WTC11 (cell line): Measurements from ENCODE around the gene SFT2D1. TPM values are rescaled to one million over a fixed set of nuclear protein-coding genes. Genes with fewer than 3 reads are reported as not detected.
A peak's percentile ranks its signal among the peaks of the same experiment; 100 is the strongest.

Source experiments
- ATAC-seq: fragments of 200-7000 bp; cut with Tn5 transposase; 2 replicates; pipeline ENCODE4 v1.10.0; 2021; ENCODE audit warnings: mild to moderate bottlenecking, moderate library complexity
- CTCF ChIA-PET: fragments of 300-600 bp; sonication (Branson Sonifier 250); formaldehyde crosslinking; loops from one replicate; lab custom pipeline; 2021; ENCODE audit warnings: antibody characterized with exemption; lab: Charles Lee
- POLR2A ChIA-PET: fragments of 350-600 bp; sonication (Branson Sonifier 250); formaldehyde crosslinking; loops from one replicate; lab custom pipeline; 2021; ENCODE audit warnings: antibody characterized with exemption; lab: Charles Lee
- DNase-seq: peaks from one replicate; pipeline ENCODE4 v3.0.0; 2021; ENCODE audit warnings: low spot score
- H3K27ac Mint-ChIP-seq: 2 replicates; pipeline ENCODE4 v1.8.0; 2021; ENCODE audit warnings: mixed read lengths
- H3K27me3 Mint-ChIP-seq: 2 replicates; pipeline ENCODE4 v1.8.0; 2021; ENCODE audit warnings: low read depth, mild to moderate bottlenecking, moderate library complexity, mixed read lengths
- H3K36me3 Mint-ChIP-seq: 2 replicates; pipeline ENCODE4 v1.8.0; 2021; ENCODE audit warnings: mixed read lengths
- H3K4me1 Mint-ChIP-seq: 2 replicates; pipeline ENCODE4 v1.8.0; 2022; ENCODE audit warnings: mixed read lengths
- H3K4me3 Mint-ChIP-seq: 2 replicates; pipeline ENCODE4 v1.8.0; 2021; ENCODE audit warnings: mild to moderate bottlenecking, moderate library complexity, mixed read lengths
- H3K9me3 Mint-ChIP-seq: 2 replicates; pipeline ENCODE4 v1.8.0; 2021; ENCODE audit warnings: mixed read lengths
- GTF2I ChIP-seq: fragments of 250-450 bp; sonication (Bioruptor Pico); conservative IDR thresholded peaks from 2 replicates; pipeline ENCODE4 v1.4.0; 2021; ENCODE audit warnings: mild to moderate bottlenecking
- MAX ChIP-seq: sonication (generic); formaldehyde crosslinking; IDR thresholded peaks from 2 replicates; pipeline ENCODE4 v1.8.0; 2022; ENCODE audit warnings: mild to moderate bottlenecking, missing genetic modification reagents
- NFYB ChIP-seq: sonication (generic); formaldehyde crosslinking; conservative IDR thresholded peaks from 2 replicates; pipeline ENCODE4 v1.8.0; 2022; ENCODE audit warnings: low read depth, missing genetic modification reagents
- OVOL2 ChIP-seq: fragments of 250-450 bp; sonication (Bioruptor Pico); IDR thresholded peaks from 2 replicates; pipeline ENCODE4 v1.9.0; 2021; ENCODE audit warnings: mild to moderate bottlenecking, borderline replicate concordance
- PREB ChIP-seq: sonication (generic); formaldehyde crosslinking; IDR thresholded peaks from 2 replicates; pipeline ENCODE4 v1.8.1; 2022; ENCODE audit warnings: mild to moderate bottlenecking, missing genetic modification reagents, moderate library complexity, borderline replicate concordance
- RORB ChIP-seq: fragments of 250-450 bp; sonication (Bioruptor Pico); IDR thresholded peaks from 2 replicates; pipeline ENCODE4 v1.9.0; 2021; ENCODE audit warnings: mild to moderate bottlenecking
- SMAD3 ChIP-seq: sonication (generic); formaldehyde crosslinking; IDR thresholded peaks from 2 replicates; pipeline ENCODE4 v1.8.0; 2022; ENCODE audit warnings: missing genetic modification reagents, mild to moderate bottlenecking, borderline replicate concordance
- SMAD4 ChIP-seq: sonication (generic); formaldehyde crosslinking; IDR thresholded peaks from 2 replicates; pipeline ENCODE4 v1.8.0; 2022; ENCODE audit warnings: mild to moderate bottlenecking, missing genetic modification reagents
- SOX15 ChIP-seq: fragments of 250-450 bp; sonication (Bioruptor Pico); IDR thresholded peaks from 2 replicates; pipeline ENCODE4 v1.9.0; 2021; ENCODE audit warnings: mild to moderate bottlenecking
- ZNF121 ChIP-seq: sonication (generic); formaldehyde crosslinking; IDR thresholded peaks from 2 replicates; pipeline ENCODE4 v1.8.0; 2023; ENCODE audit warnings: missing genetic modification reagents
- ZNF138 ChIP-seq: sonication (generic); formaldehyde crosslinking; conservative IDR thresholded peaks from 2 replicates; pipeline ENCODE4 v1.8.1; 2022; ENCODE audit warnings: mild to moderate bottlenecking, moderate library complexity, missing genetic modification reagents
- ZNF317 ChIP-seq: sonication (generic); formaldehyde crosslinking; IDR thresholded peaks from 2 replicates; pipeline ENCODE4 v1.8.1; 2023; ENCODE audit warnings: low read depth, mild to moderate bottlenecking, moderate library complexity, missing genetic modification reagents, borderline replicate concordance
- total RNA-seq: library from RNA; stranded (reverse); gene quantifications from 3 replicates; pipeline ENCODE4 v1.2.3, GENCODE V29; 2021
- TF ChIP-seq, protein P1 (sequence below): sonication (generic); formaldehyde crosslinking; IDR thresholded peaks from 2 replicates; pipeline ENCODE4 v1.8.0; 2022; ENCODE audit warnings: mild to moderate bottlenecking, missing genetic modification reagents
- TF ChIP-seq, protein P2 (sequence below): sonication (generic); formaldehyde crosslinking; IDR thresholded peaks from 2 replicates; pipeline ENCODE4 v1.8.0; 2023; ENCODE audit warnings: missing genetic modification reagents
- TF ChIP-seq, protein P3 (sequence below): sonication (generic); formaldehyde crosslinking; conservative IDR thresholded peaks from 2 replicates; pipeline ENCODE4 v1.8.1; 2023; ENCODE audit warnings: mild to moderate bottlenecking, low read depth, missing genetic modification reagents, moderate library complexity
- TF ChIP-seq, protein P4 (sequence below): sonication (generic); formaldehyde crosslinking; IDR thresholded peaks from 2 replicates; pipeline ENCODE4 v1.8.0; 2023; ENCODE audit warnings: missing genetic modification reagents, mild to moderate bottlenecking, borderline replicate concordance

Gene SFT2D1
- total RNA-seq, 1 experiment from 2014 or later = 53.1 TPM

DNA sequence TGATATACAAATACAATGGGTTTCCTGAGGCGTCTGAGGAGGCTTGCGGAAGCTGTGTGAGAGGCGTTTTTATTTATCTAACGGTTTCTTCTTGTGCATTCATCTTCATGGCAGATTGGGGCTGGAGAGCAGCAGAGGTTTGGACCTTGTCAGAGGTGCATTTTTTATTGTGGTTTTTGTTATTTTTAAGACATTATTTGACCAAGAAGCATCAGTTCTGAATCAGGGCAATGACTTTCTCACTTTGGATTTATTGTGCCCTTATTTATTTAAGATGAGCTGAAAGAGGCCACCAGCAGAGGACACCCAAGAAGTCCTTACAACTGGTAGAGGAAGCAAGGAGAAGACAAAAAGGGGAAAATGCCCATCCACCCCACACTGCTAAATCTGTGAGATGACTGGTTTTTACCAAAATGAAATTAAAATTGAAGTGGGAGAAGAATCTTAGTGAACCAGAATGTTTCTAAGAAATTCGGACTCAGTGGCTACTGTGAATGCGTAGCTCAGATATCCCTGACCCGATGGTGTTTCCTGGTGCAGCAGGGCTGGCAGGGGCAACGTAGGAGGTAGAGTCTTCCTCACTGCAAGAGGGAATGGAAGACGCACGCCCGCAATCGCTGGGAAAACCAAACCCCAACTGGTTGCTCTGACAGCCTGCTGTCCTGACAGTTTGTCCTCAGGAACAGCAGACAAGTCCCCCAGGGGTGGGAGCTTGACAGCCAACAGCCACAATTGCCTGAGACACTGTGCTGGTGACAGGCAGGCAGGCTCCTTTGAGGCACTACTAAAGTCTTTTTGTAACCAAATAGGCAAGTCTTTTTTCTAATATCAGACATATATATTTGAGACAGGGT is 48.4 kb downstream of the SFT2D1 start:
- Mint-ChIP-seq H3K27me3 (peaks cover 10% of the 10 kb centered on the region), H3K36me3 (peaks cover 14% of the 10 kb centered on the region), H3K4me1 (no peaks in the 10 kb centered on the region), H3K4me3 (no peak overlapping the region), H3K27ac (no peak overlapping the region), H3K9me3 (peaks cover 37% of the 10 kb centered on the region)
- ChIA-PET CTCF (interaction anchor here (1.3 kb wide), 1 partner anchor 19 kb away, joined by 5 read pairs; no protein-coding TSS in a partner anchor), POLR2A (no interaction called here)
- DNase-seq (no peak), ATAC-seq (no peak)
- TF ChIP-seq SMAD4 (CRISPR knock-in tag) = no peak
- TF ChIP-seq MAX (CRISPR knock-in tag) = no peak
- TF ChIP-seq NFYB (CRISPR knock-in tag) = no peak
- TF ChIP-seq, all 79 proteins: peak for 0

DNA sequence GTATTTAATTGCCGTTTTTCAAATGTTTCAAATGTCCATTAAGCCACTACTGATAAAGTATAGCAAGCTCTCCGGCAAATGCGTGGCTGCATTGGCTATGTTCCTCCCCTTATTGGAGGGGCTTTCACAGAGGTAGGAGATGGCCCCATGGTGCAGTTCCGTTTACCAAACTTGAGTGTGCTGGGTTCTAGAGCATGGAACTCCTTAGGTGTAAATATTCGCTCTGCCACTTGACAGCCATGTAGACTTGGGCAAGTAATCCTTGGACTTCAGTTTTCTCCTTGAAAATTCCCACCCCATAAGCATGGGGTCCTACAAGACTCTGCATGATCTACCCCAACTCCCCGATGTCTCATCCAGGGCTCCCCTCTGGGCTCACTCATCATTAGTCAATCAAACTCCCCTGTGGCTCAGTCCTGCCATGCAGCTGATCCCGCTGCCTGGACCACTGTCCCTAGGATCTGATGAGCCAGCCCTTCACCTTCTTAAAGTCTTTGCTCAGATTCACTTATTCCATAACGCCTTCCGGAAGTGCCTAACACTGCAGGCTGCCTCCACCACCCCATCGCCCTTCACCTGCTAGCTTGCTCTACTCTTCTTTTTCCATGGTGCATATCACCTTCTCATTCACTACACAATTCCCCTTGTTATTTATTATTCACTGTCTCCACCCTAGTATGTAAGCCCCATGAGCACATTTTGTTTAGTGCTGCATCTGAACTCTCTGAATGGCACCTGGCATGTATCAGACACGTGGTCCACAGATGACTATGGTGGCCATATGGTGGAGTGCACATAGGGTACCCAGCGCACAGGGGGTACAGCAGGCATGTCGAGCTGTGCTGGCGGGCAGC is 52.9 kb downstream of the SFT2D1 start:
- Mint-ChIP-seq H3K4me1 (peaks cover 5% of the 10 kb centered on the region; the same call in 1 of the 2 replicates), H3K9me3 (peaks cover 9% of the 10 kb centered on the region), H3K4me3 (no peak overlapping the region), H3K27me3 (peaks cover 7% of the 10 kb centered on the region), H3K36me3 (no peaks in the 10 kb centered on the region), H3K27ac (no peak overlapping the region)
- CTCF ChIA-PET = no interaction called here
- POLR2A ChIA-PET = no interaction called here
- DNase-seq (no peak), ATAC-seq (no peak)
- TF ChIP-seq GTF2I (CRISPR knock-in tag) (no peak), SOX15 (CRISPR knock-in tag) (no peak)
- TF ChIP-seq, protein P1, sequence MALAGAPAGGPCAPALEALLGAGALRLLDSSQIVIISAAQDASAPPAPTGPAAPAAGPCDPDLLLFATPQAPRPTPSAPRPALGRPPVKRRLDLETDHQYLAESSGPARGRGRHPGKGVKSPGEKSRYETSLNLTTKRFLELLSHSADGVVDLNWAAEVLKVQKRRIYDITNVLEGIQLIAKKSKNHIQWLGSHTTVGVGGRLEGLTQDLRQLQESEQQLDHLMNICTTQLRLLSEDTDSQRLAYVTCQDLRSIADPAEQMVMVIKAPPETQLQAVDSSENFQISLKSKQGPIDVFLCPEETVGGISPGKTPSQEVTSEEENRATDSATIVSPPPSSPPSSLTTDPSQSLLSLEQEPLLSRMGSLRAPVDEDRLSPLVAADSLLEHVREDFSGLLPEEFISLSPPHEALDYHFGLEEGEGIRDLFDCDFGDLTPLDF = no peak

GRCh38 chr6:166286839-166287271 is 55.5 kb downstream of the SFT2D1 start:
- H3K9me3 Mint-ChIP-seq = peaks cover 3% of the 10 kb centered on the region
- peaks cover 5% of the 10 kb centered on the region; the same call in 1 of the 2 replicates for H3K4me1 Mint-ChIP-seq
- CTCF ChIA-PET = interaction anchor here (2.2 kb wide), 1 partner anchor 114 kb away, joined by 10 read pairs; no protein-coding TSS in a partner anchor
- peaks cover 2% of the 10 kb centered on the region for H3K27me3 Mint-ChIP-seq
- no peak overlapping the region for H3K4me3 Mint-ChIP-seq
- TF ChIP-seq ZNF121 (CRISPR knock-in tag) (no peak), PREB (CRISPR knock-in tag) (no peak), MAX (CRISPR knock-in tag) (no peak), SMAD3 (CRISPR knock-in tag) (no peak), ZNF317 (CRISPR knock-in tag) (no peak), OVOL2 (CRISPR knock-in tag) (no peak), ZNF138 (CRISPR knock-in tag) (no peak), RORB (CRISPR knock-in tag) (no peak)
- TF ChIP-seq, protein P2, sequence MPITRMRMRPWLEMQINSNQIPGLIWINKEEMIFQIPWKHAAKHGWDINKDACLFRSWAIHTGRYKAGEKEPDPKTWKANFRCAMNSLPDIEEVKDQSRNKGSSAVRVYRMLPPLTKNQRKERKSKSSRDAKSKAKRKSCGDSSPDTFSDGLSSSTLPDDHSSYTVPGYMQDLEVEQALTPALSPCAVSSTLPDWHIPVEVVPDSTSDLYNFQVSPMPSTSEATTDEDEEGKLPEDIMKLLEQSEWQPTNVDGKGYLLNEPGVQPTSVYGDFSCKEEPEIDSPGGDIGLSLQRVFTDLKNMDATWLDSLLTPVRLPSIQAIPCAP (CRISPR knock-in tag) = no peak
- TF ChIP-seq, protein P3, sequence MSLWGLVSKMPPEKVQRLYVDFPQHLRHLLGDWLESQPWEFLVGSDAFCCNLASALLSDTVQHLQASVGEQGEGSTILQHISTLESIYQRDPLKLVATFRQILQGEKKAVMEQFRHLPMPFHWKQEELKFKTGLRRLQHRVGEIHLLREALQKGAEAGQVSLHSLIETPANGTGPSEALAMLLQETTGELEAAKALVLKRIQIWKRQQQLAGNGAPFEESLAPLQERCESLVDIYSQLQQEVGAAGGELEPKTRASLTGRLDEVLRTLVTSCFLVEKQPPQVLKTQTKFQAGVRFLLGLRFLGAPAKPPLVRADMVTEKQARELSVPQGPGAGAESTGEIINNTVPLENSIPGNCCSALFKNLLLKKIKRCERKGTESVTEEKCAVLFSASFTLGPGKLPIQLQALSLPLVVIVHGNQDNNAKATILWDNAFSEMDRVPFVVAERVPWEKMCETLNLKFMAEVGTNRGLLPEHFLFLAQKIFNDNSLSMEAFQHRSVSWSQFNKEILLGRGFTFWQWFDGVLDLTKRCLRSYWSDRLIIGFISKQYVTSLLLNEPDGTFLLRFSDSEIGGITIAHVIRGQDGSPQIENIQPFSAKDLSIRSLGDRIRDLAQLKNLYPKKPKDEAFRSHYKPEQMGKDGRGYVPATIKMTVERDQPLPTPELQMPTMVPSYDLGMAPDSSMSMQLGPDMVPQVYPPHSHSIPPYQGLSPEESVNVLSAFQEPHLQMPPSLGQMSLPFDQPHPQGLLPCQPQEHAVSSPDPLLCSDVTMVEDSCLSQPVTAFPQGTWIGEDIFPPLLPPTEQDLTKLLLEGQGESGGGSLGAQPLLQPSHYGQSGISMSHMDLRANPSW (CRISPR knock-in tag) = no peak
- TF ChIP-seq, protein P4, sequence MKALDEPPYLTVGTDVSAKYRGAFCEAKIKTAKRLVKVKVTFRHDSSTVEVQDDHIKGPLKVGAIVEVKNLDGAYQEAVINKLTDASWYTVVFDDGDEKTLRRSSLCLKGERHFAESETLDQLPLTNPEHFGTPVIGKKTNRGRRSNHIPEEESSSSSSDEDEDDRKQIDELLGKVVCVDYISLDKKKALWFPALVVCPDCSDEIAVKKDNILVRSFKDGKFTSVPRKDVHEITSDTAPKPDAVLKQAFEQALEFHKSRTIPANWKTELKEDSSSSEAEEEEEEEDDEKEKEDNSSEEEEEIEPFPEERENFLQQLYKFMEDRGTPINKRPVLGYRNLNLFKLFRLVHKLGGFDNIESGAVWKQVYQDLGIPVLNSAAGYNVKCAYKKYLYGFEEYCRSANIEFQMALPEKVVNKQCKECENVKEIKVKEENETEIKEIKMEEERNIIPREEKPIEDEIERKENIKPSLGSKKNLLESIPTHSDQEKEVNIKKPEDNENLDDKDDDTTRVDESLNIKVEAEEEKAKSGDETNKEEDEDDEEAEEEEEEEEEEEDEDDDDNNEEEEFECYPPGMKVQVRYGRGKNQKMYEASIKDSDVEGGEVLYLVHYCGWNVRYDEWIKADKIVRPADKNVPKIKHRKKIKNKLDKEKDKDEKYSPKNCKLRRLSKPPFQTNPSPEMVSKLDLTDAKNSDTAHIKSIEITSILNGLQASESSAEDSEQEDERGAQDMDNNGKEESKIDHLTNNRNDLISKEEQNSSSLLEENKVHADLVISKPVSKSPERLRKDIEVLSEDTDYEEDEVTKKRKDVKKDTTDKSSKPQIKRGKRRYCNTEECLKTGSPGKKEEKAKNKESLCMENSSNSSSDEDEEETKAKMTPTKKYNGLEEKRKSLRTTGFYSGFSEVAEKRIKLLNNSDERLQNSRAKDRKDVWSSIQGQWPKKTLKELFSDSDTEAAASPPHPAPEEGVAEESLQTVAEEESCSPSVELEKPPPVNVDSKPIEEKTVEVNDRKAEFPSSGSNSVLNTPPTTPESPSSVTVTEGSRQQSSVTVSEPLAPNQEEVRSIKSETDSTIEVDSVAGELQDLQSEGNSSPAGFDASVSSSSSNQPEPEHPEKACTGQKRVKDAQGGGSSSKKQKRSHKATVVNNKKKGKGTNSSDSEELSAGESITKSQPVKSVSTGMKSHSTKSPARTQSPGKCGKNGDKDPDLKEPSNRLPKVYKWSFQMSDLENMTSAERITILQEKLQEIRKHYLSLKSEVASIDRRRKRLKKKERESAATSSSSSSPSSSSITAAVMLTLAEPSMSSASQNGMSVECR (CRISPR knock-in tag) = no peak
- TF ChIP-seq, all 79 proteins: peak for 0
- DNase-seq (no peak), ATAC-seq (peak; percentile 83)
- Mint-ChIP-seq H3K27ac (peak overlapping the region; percentile 68), H3K36me3 (no peaks in the 10 kb centered on the region)
- POLR2A ChIA-PET = no interaction called here
